Measurements from ENCODE around the gene ITIH3. TPM values are rescaled to one million over a fixed set of nuclear protein-coding genes. Genes with fewer than 3 reads are reported as not detected.

Gene ITIH3
- total RNA-seq, 1 donor from 2014 or later, result 0.16 TPM

DNA sequence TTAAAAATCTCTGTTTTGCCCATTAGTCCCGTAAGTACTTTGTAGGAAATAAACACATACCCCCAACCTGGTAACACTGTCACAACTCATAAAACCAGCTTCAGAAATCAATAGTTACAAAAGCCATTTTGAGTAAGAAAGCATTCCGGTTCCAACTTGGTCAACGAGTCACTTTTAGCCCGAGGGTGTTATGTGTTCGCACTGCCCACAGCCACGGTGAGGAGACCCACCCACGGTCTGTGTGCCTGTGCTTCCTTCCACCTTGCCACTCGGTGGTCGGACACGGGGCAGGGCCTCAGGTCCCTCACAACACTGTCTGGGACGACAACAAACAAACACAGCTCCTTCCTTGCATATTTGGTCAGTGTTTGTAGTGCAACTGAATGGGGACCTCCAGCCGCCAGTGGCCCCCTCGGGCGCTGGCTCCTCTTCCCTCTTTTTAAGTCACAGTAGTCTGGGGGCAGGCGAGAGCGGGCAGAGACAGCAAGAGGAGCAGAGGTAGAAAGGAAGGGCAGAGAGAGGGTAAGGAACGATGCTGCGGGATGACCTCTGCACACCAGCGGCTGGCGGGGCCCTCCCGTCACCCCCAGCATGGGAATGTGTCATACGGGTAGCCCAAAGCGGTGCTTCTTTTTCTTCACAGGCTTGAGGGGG is 45.4 kb downstream of the ITIH3 start:
- Histone ChIP-seq H3K9me3 (ENCODE audit: insufficient read depth, low read depth, low read length) (no peaks in the 10 kb centered on the region), H2AFZ (ENCODE audit: low read depth, low read length) (no peak overlapping the region), H4K20me1 (ENCODE audit: insufficient read depth, low read length) (peaks cover 3% of the 10 kb centered on the region), H3K36me3 (ENCODE audit: insufficient read depth, low read length) (no peaks in the 10 kb centered on the region), H3K4me1 (ENCODE audit: insufficient read depth, low read length) (peaks cover 8% of the 10 kb centered on the region), H3K4me2 (ENCODE audit: low read length) (no peak overlapping the region), H3K27me3 (ENCODE audit: insufficient read depth, low read length) (no peaks in the 10 kb centered on the region), H3K27ac (ENCODE audit: low read depth, low read length) (no peak overlapping the region), H3K4me3 (ENCODE audit: insufficient read depth, low read depth, low read length) (no peak overlapping the region), H3K79me2 (ENCODE audit: insufficient read depth, low read length) (no peaks in the 10 kb centered on the region), H3K9ac (ENCODE audit: low read length) (no peak overlapping the region)
- Mint-ChIP-seq H3K9me3 (ENCODE audit: unreplicated experiment) (no peaks in the 10 kb centered on the region), H3K4me3 (ENCODE audit: unreplicated experiment) (no peak overlapping the region), H3K4me1 (ENCODE audit: low read depth, unreplicated experiment) (peaks cover 10% of the 10 kb centered on the region), H3K27ac (ENCODE audit: unreplicated experiment) (no peak overlapping the region), H3K36me3 (ENCODE audit: low read depth, unreplicated experiment) (peaks cover 14% of the 10 kb centered on the region), H3K27me3 (ENCODE audit: low read depth, unreplicated experiment) (peaks cover 4% of the 10 kb centered on the region)
- DNase-seq (ENCODE audit: low read depth), result no peak
- no peak for FAIRE-seq
- TF ChIP-seq EZH2 (IDR thresholded peaks at IDR 0.05; ENCODE audit: insufficient read depth, low read length) (no peak), CTCF (IDR thresholded peaks at IDR 0.05; ENCODE audit: insufficient read depth, low read depth, low read length) (no peak)

- no peaks in the 10 kb centered on the region for H3K36me3 ChIP-seq (ENCODE audit: insufficient read depth, low read length)
- H3K4me1 ChIP-seq (ENCODE audit: insufficient read depth, low read length), result peaks cover 8% of the 10 kb centered on the region
These were observed 46.8 kb downstream of the ITIH3 start for GRCh38 chr3:52841211-52841980.

More at GRCh38 chr3:52841211-52841980, 46.8 kb downstream of the ITIH3 start:
- H2AFZ ChIP-seq (ENCODE audit: low read depth, low read length), result no peak overlapping the region
- TF ChIP-seq CTCF (IDR thresholded peaks at IDR 0.05; ENCODE audit: insufficient read depth, low read depth, low read length) (no peak), EZH2 (IDR thresholded peaks at IDR 0.05; ENCODE audit: insufficient read depth, low read length) (no peak)
- Mint-ChIP-seq H3K36me3 (ENCODE audit: low read depth, unreplicated experiment) (peaks cover 14% of the 10 kb centered on the region), H3K27ac (ENCODE audit: unreplicated experiment) (no peak overlapping the region), H3K4me3 (ENCODE audit: unreplicated experiment) (no peak overlapping the region), H3K9me3 (ENCODE audit: unreplicated experiment) (no peaks in the 10 kb centered on the region), H3K27me3 (ENCODE audit: low read depth, unreplicated experiment) (peaks cover 3% of the 10 kb centered on the region), H3K4me1 (ENCODE audit: low read depth, unreplicated experiment) (peaks cover 10% of the 10 kb centered on the region)
- H3K27ac ChIP-seq (ENCODE audit: low read depth, low read length), result no peak overlapping the region
- no peaks in the 10 kb centered on the region for H3K9me3 ChIP-seq (ENCODE audit: insufficient read depth, low read depth, low read length)
- no peak overlapping the region for H3K4me3 ChIP-seq (ENCODE audit: insufficient read depth, low read depth, low read length)
- no peaks in the 10 kb centered on the region for H3K27me3 ChIP-seq (ENCODE audit: insufficient read depth, low read length)
- H3K4me2 ChIP-seq (ENCODE audit: low read length), result no peak overlapping the region
- H3K9ac ChIP-seq (ENCODE audit: low read length), result no peak overlapping the region
- DNase-seq (ENCODE audit: low read depth) (peak; percentile 10), FAIRE-seq (no peak)
- H3K79me2 ChIP-seq (ENCODE audit: insufficient read depth, low read length), result no peaks in the 10 kb centered on the region
- peaks cover 3% of the 10 kb centered on the region for H4K20me1 ChIP-seq (ENCODE audit: insufficient read depth, low read length)
